Measurements from ENCODE around the gene NR1D2.
"Not testable (repeated sequence)": the region's sequence is repeated elsewhere in the genome, so short reads cannot be mapped to it uniquely, and the experiment has no call there.

NR1D2 gene

DNA sequence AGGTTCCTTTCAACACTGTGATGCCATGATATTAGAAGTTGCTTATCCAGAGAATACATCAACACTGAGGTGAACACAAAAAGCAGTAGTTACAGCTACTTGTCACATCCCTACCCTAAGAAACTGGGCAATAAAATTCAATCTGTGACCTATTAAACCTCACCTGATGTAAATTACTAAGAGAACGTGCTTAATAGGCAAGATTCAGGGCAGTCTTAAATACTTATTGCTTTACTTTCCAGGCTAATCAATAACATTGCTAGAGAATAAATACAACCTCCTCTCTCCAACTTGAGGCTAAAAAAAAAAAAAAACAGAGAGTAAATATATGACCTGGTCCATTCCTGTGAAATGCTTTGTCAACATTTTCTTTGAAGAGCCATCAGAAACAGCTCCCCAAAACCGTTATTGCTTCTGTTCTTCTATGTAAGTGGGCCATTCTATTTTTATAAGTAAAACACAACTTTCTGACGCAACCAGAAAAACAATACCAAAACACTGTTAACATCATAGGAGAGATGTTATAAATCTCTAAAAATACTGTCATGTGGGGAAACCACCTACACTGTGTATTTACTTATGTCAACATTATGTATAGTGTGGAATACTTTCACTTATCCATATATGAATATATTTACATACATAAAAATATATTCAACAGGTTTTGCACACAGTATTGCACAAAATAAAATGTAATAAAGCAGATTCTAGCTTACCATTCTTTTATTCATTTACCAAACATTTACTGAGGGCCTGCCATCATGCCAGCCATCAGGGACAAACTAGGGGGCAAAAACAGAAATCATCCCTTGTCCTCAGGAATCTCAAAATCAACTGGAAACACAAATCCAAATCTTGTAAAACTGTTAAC lies 31.0 kb upstream of the NR1D2 start:
- in situ Hi-C loops (cut with MboI; ENCODE audit: low pct_unique_long_range_greater_than_20kb, low sequenced_read_pairs, unreplicated experiment) = no loop called here
- TF ChIP-seq, protein P1, sequence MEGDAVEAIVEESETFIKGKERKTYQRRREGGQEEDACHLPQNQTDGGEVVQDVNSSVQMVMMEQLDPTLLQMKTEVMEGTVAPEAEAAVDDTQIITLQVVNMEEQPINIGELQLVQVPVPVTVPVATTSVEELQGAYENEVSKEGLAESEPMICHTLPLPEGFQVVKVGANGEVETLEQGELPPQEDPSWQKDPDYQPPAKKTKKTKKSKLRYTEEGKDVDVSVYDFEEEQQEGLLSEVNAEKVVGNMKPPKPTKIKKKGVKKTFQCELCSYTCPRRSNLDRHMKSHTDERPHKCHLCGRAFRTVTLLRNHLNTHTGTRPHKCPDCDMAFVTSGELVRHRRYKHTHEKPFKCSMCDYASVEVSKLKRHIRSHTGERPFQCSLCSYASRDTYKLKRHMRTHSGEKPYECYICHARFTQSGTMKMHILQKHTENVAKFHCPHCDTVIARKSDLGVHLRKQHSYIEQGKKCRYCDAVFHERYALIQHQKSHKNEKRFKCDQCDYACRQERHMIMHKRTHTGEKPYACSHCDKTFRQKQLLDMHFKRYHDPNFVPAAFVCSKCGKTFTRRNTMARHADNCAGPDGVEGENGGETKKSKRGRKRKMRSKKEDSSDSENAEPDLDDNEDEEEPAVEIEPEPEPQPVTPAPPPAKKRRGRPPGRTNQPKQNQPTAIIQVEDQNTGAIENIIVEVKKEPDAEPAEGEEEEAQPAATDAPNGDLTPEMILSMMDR (IDR thresholded peaks at IDR 0.05; ENCODE audit: extremely low read depth, insufficient read depth, missing control alignments) = no peak
- DNase-seq (ENCODE audit: low spot score) = peak; percentile 33

DNA sequence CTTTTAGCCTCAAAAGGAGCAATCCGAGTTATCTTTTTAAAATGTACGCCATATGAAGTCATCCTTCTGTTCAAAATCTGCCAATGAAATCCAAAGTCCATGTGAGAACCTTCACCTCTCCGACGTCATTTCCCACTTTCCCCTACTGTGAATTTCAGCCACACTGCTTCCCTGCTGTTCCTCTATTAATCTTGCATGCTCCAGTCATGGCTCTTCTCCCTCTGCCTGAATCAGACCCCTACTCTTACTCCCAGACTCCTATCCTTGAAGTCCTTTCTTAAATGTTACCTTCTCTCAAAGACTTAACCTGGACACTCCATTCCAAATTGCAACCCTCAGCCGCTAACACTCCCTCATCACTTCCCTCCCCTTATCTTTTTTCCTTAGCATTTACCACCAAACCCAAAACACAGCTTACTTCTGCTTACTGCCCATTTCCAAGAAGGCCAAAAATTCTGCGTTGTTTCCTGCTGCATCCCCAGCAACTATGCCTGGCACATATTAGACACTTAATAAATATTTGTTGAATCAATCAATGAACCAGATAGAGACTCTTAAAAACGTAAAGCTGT lies 29.5 kb upstream of the NR1D2 start:
- TF ChIP-seq, protein P1 (IDR thresholded peaks at IDR 0.05; ENCODE audit: extremely low read depth, insufficient read depth, missing control alignments) = no peak
- in situ Hi-C loops (cut with MboI; ENCODE audit: low pct_unique_long_range_greater_than_20kb, low sequenced_read_pairs, unreplicated experiment) = no loop called here
- no peak for DNase-seq (ENCODE audit: low spot score)

DNA sequence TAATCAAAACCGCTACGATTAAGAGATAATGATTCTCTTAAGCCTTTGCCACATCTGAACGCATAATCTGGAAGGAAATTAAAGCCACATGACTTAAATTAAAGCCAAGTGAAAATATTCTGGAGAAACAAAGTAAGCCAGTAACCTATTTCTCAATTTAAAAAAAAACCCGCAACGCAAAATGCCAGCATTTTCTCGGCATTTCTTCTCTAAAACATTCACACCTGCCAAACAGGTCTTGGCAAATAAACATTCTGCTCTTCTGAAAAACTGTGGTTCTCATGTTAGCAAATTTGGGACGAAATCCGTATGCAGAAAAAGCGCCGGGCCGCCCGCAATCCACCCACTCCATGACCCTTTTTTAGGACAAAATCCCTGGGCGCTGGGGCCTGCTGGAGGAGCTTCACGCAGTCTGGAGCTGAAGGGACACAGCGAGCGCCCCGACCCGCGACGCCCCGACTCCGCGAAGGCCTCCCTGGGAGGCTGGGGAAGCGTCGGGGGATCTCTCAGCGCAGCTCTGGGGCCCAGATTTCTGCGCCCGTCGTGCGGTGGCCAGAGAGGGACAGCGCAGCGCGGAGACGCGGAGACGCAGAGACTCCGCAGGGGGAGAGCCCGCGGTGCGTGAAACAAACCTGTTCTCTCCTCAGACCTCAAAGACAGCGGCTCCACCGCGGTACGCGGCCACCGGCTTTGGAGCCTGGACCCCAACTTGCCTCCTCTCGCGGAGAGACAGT lies 28.8 kb upstream of the NR1D2 start:
- in situ Hi-C loops (cut with MboI; ENCODE audit: low pct_unique_long_range_greater_than_20kb, low sequenced_read_pairs, unreplicated experiment) = no loop called here

DNA sequence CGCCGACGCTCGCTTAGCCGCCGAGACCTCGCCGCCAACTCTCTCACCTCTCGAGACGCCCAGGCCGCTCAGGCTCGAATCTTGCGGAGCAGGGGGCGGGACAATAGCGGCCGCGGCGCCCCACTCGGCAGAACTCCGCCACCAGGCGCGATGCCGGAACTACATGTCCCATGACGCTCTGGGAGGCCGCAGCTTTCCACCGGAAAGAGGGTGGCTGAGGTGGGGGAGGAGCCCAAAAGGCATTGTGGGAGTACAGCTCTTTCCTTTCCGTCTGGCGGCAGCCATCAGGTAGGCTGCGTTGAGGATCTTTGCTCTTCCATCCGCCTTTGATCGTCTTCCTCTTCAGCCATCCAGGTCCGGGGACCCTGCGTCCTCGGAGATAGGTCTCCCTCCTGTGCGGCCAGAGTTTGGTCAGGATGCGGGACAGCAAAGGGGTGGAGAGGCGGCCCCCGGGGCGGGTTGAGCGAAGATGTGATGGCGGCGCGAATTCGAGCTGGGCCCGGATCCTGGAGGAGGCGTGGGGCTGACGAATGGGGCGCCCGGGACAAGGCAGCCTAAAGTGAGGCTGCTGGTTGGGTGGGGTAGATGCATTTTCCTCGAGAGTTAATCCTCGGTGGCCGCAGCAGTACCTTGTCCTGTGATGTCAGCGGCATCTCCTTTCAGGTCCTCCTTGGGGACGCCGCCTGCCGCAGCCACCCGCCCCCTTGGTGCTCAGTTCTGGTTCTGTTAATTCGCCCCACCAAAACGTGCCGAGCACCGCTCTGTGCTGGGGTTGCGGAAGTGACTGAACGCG lies 28.0 kb upstream of the NR1D2 start, which contains the start of the genes NKIRAS1 and RPL15:
Gene NKIRAS1 (minus strand): TSS at position 105 of the 793 bp plus-strand sequence. CDS start 6,086 bp downstream, outside the sequence.
Gene RPL15 (plus strand): TSS at position 247 of the 793 bp plus-strand sequence. CDS start 728 bp downstream, outside the sequence.
- in situ Hi-C loops (cut with MboI; ENCODE audit: low pct_unique_long_range_greater_than_20kb, low sequenced_read_pairs, unreplicated experiment) = no loop called here
- peak; percentile 93 for DNase-seq (ENCODE audit: low spot score)
- TF ChIP-seq, protein P1 (IDR thresholded peaks at IDR 0.05; ENCODE audit: extremely low read depth, insufficient read depth, missing control alignments) = no peak

More for the DNA sequence above, 28.8 kb upstream of the NR1D2 start:
- DNase-seq (ENCODE audit: low spot score) = no peak
- TF ChIP-seq, protein P1 (IDR thresholded peaks at IDR 0.05; ENCODE audit: extremely low read depth, insufficient read depth, missing control alignments) = no peak

DNA sequence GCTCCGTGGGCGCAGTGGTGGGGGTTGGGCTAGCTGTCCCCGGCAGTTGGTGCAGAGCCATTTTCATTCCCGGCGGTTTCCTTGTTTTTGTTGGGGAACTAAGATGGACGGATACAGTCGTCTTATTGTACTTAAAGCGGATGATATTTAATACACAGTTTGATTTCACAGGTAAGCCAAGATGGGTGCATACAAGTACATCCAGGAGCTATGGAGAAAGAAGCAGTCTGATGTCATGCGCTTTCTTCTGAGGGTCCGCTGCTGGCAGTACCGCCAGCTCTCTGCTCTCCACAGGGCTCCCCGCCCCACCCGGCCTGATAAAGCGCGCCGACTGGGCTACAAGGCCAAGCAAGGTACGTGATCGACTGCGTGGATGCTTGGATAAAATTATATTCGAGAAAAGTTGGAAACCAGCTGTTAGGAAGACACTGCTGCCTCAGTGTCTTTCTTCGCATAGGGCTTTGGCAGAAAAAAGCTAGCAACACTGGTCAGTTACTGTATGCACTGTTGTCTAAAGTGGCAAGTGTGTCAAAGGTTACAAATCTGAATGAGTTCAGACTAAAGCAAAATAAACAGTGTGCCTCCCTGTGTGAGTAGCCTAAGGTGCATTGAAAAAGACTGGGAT lies 27.3 kb upstream of the NR1D2 start:
- in situ Hi-C loops (cut with MboI; ENCODE audit: low pct_unique_long_range_greater_than_20kb, low sequenced_read_pairs, unreplicated experiment); DNase-seq (ENCODE audit: low spot score): not testable (repeated sequence)

DNA sequence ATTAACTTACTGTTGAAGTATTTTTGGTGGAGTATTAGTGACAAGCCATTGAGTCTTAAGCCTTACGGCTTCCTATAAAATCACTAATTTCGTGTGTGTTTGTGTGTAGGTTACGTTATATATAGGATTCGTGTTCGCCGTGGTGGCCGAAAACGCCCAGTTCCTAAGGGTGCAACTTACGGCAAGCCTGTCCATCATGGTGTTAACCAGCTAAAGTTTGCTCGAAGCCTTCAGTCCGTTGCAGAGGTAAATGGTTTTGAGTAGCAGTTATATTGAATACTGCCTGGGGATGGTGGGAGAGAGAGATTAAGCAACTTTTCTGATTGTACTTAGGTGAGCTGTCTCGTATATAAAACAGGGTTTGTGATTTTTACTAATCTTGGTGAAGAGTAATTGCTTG lies 26.8 kb upstream of the NR1D2 start:
- DNase-seq (ENCODE audit: low spot score); in situ Hi-C loops (cut with MboI; ENCODE audit: low pct_unique_long_range_greater_than_20kb, low sequenced_read_pairs, unreplicated experiment): not testable (repeated sequence)

DNA sequence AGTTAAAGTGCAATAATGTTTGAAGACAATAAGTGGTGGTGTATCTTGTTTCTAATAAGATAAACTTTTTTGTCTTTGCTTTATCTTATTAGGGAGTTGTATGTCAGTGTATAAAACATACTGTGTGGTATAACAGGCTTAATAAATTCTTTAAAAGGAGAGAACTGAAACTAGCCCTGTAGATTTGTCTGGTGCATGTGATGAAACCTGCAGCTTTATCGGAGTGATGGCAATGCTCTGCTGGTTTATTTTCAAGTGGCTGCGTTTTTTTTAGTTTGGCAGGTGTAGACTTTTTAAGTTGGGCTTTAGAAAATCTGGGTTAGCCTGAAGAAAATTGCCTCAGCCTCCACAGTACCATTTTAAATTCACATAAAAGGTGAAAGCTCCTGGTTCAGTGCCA lies 25.5 kb upstream of the NR1D2 start:
- no peak for DNase-seq (ENCODE audit: low spot score)
- in situ Hi-C loops (cut with MboI; ENCODE audit: low pct_unique_long_range_greater_than_20kb, low sequenced_read_pairs, unreplicated experiment) = no loop called here
- TF ChIP-seq, protein P1 (IDR thresholded peaks at IDR 0.05; ENCODE audit: extremely low read depth, insufficient read depth, missing control alignments) = no peak

All from GM13977 (cell line).